CD4-positive, alpha-beta T cell treated with Interleukin-15 for 4 hours (primary cell): ENCODE measurements around the gene SLC39A8.

ENCODE experiments used
- DNase-seq: peaks from one replicate; pipeline ENCODE4 v3.0.0-alpha.2; 2020; ENCODE audit warnings: low spot score

SLC39A8 gene

GRCh38 chr4:102341201-102341600 is 4.1 kb downstream of the SLC39A8 start:
- DNase-seq: no peak

- no peak for DNase-seq
These were observed 6.3 kb downstream of the SLC39A8 start for GRCh38 chr4:102339018-102339417.

- no peak for DNase-seq
These were observed 6.9 kb downstream of the SLC39A8 start for GRCh38 chr4:102338405-102338804.

DNA sequence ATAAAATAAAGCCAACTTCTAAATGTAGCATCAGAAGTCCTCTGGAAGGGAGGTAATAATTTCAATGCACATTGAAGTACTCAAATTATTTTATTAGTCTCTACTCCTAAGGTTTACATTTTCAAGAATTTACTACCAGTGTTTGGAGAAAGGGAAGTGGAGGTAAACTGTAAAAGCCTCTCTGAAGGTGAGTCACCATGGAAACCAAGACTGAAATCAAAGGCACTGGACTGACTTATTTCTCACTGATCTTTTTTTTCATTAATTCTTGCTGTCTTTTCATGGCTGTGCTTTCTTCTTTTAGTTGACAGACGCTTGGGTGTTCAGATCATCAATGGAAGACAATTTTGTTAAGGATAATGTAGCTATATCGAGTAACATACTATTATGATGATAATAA is 9.7 kb downstream of the SLC39A8 start:
- no peak for DNase-seq

DNA sequence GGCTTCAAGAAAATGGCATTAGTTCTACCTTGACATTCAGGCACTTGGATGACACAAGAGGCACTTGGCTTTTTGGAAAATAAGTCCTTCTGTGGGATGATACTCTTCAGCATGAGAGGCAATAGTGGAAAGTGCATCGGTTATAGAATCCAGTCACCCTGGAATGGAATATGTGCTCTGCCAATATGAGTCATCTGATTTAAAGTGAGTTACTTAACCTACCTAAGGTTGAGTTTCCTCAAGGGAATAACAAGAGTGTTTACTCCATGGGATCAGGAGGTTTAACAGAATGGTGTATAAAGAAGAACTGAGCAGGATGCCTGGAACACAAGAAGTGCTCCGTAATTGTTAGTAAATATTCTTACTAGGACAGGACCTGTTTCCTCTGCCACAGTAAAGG is 10.7 kb downstream of the SLC39A8 start:
- no peak for DNase-seq

DNA sequence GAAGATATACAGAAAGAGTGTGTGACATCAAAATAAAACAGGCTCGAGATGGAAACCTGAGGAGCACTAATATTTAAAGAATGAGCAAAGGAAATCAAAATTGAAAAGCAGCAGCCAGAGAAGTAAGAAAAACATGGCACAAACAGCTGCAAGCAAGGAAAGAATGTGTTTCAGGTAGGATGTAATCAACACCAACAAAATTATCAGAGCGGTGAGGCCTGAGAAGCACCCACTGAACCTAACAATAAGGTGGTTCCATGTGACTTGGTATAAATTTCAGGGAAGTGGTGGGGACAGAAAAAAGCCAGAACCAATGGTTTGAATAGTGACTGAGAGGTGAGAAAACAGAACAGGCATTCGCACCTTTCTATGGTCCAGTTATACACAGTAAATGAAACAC is 11.5 kb downstream of the SLC39A8 start:
- DNase-seq: no peak

DNA sequence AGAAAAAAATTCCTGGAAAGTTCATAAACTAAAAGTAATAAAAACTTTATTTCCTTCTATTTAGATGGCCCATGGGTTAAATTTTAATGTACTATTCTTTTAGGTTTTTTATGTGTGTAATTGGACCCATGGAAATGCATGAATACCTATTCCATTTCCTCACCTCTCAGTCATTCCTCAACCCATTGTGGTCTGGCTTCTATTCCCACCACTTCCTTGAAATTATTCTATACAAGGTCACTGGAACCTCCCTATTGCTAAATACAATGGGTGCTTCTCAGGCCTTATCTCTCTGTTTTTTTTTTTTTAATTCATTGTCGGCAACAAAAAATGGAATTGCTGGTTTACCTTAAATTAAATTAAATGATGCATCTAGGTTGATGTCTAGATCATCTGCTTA is 17.2 kb downstream of the SLC39A8 start:
- no peak for DNase-seq

DNA sequence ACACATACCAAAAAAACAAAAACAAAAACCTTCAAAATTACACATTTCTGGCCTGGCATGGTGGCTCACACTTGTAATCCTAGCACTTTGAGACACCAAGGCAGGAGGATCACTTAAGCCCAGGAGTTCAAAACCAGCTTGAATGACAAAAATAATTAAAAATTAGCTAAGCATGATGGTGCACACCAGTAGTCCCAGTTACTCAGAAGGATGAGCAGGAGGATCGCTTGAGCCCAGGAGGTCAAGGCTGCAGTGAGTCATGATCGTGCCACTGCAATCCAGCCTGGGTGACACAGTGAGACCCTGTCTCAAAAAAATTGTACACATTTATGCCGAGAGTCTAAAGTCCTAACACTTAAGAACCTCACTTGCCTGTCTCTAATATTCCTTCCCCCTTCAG is 18.3 kb downstream of the SLC39A8 start:
- DNase-seq: no peak

GRCh38 chr4:102324730-102325129 is 20.6 kb downstream of the SLC39A8 start:
- no peak for DNase-seq

DNA sequence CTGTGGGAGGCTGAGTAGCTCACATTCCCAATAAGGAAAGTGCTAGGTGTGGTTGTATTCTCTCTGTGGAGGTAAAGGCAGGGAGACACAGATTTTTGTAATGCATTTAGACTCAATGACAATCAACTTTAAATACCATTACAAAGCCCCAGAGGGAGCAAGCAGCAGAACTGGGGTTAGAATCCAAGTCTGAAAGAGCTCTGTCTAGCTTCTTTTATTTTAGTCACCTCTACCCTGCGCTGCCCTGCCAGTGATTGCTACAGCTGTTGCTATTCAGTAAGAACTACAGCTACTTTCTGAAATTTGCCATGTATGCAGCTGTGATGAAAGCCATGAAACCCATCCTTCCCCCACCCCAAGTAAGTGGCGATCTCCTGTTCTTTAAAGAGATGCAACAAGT is 22.5 kb downstream of the SLC39A8 start:
- DNase-seq: no peak

GRCh38 chr4:102321260-102321995 is 23.9 kb downstream of the SLC39A8 start:
- no peak for DNase-seq

- DNase-seq: no peak
These were observed 25.7 kb downstream of the SLC39A8 start for GRCh38 chr4:102319594-102319993.

DNA sequence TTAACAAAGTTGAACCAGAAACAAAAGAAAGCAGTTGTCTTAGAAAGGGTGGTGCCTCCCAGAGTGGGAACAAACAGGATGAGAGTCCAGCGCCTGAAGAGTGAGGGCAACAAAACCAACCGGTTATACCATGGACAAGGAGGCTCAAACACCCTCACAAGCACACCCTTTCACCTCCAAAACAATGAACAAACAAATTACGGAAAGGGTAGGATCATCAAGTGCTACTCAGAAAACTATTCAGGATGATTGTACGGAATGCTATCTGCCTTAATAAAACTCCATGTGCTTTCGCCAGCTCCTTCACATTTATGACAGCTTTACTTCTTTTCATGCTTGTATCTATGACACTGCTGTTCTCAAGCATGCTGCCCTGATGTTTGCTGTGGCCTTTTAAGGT is 26.8 kb downstream of the SLC39A8 start:
- DNase-seq: no peak

- DNase-seq: no peak
These were observed 27.2 kb downstream of the SLC39A8 start for GRCh38 chr4:102318105-102318504.

- no peak for DNase-seq
These were observed 27.8 kb downstream of the SLC39A8 start for GRCh38 chr4:102317459-102317858.

GRCh38 chr4:102316585-102316984 is 28.7 kb downstream of the SLC39A8 start:
- DNase-seq: no peak

DNA sequence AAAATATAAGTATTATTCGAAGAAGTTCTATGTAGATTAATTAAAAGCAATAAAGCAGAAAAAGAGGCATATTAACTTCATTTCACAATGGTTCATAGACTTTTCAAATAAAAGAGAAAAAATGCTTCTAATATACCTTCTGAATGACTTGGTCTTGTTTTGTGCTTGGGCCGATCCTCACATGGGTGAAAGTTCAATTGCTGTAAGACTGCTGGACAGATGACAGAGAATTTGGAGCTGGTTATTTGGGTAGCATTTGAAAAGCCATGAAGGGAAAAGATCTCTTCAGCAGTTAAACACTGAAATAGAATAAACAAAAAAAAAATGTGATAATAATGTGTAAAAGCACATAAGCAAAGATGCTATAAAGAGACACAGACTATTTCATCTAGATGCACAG is 29.8 kb downstream of the SLC39A8 start:
- DNase-seq: no peak

DNA sequence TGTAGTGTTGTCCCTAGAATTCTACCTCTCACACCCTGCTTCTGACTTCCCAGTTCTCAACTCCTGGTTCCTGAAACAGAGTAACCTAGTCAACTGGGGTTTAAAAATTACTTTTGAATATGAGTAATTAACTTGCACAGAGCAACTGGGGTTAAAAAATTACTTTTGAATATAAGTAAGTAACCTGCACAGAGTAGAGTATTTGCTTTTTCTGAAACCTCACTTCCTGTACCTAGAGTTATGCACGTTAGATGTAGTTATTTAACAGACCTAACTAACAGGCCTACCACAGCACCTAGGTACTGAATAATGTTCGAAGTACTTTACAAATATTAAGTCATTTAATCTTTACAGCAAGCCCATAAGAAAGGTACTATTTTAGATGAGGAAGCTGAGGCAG is 32.9 kb downstream of the SLC39A8 start:
- no peak for DNase-seq

DNA sequence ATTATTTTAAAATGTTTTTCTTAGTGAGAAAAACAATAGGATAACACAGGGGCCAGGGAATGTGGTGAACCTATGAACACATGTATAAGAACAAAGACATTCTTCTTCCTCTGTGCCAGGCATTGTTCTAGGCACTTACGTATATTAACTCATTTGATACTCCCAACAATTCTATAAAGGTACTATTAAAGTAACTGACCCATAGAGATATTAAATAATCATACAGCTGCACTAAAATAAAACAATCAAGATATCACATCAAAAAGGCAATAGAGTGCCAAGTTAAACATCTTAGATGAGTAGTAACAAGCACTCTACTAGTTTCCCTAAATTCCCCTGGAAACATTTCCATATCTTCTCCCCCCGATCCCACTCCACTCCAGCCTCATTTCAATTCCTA is 33.4 kb downstream of the SLC39A8 start:
- no peak for DNase-seq

DNA sequence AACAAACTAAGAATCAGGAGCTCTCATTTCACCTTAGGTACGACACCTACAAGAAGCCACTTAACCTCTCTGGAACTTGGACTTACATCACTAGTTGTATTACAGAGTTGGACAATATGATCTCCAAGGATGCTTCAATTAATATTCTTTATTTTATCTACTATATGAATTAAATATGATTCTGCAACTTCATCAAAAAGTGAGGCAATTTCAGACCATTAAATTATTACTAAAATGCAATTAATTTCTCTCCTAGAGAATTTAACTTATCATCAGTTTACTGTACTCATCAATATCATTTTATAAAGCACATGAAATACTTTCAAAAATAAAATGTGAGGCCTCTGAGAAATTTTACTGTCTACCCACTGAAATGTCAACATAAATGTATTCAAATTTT is 33.9 kb downstream of the SLC39A8 start:
- no peak for DNase-seq

DNA sequence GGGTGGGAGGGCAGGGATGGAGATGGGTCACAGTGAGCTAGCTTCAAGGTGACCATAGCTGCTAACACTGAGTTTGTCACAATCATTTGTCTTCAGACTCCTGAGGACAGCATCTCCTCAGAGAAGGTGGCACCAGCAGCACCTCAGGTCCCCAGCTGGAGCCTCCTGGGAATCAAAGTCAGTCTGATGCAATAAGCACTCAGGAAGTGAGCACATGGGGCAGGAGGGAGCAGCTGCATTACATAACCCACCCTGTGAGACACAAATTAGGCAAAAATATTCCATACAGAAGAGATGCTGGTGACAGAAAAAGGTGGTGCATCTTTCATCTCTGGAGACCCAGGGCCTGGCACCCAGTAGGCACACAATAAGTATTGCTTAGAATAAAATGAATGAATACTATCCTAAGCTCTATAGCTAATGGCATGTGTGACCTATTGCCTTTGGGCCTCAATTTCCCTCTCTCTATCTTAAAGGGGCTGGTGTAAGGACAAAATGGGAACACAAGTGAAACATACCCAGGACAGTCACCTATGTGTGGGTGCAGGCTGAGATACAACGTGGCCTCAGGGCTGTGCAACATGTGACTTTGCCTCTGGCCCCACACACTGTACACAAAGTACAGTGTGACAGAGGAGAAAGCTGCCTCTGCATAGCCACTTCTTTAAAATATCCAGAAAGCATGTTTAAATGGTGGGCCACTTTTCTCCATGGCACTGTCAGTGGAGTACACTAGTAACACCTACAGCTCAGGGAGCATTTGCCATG is 37.1 kb downstream of the SLC39A8 start:
- no peak for DNase-seq

GRCh38 chr4:102305666-102306065 is 39.6 kb downstream of the SLC39A8 start:
- DNase-seq: no peak

DNA sequence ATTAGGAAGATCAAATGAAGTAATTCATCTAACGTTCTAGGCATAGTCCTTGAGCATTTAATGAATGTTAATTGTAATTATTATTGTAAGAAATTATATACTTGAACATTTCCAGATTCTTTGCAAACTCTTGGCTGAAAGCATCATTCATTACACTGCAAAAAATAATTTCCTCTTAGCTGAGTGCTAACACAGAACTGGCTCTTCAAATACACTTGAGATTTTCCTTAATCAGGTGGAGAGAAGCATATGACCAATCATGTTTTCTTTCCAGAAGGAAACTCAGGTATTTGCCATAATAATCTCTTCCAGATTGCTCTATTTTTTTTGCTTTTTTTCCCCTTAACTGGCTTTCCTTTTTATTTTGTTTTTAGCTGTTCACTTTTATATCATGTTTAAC is 42.5 kb downstream of the SLC39A8 start:
- no peak for DNase-seq

GRCh38 chr4:102301167-102301566 is 44.1 kb downstream of the SLC39A8 start:
- no peak for DNase-seq
